ENCODE results near the gene EGFL7. TPM values are rescaled to one million over a fixed set of nuclear protein-coding genes. Genes with fewer than 3 reads are reported as not detected.

The EGFL7 gene
- total RNA-seq, 2 experiments from 2014 or later = 0.22 to 0.31 TPM

DNA sequence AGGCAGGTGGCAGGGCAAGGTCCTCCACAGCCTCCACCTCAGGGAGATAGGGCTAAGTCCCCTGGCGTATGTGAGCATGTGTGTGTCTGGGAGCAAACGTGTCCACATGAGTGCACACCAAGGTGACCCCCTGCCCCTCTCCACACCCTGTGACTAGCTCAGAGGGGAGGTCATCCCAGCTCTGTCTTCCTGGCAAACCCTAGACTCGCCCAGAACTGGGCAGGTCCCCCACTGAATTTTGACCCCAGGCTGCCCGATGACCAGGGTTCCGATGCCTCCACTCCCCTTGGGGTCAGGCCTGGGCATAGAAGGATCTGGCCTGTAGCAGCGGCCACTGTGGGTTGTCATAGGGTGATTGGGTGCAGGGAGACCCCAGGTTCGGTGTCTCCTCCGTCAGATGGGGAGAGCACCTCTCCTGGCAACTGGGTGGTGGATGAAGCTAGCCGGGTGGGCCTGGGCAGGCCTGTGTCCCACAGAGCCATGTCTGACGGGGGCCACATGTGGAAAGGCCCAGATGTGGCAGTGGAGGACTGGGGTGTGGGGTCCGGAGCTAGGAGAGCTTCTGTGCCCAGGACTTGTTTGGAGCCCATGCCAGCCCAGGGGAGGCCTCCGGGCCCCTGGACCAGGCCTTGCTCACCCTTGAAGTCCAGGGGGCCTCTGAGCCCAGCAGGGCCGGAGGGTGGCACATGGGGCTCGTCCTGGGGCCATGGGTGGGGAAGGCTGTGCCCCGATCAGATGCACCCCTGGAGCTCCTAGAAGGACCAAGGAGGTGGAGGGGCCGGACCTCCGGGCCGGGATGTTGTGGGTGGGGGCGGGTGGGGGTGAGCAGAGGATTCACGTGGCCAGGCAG lies 55.9 kb downstream of the EGFL7 start:
- ChIA-PET POLR2A (no interaction called here), CTCF (no interaction called here)
- H3K27me3 Mint-ChIP-seq = peaks cover 8% of the 10 kb centered on the region
- H3K4me1 Mint-ChIP-seq = peaks cover 1% of the 10 kb centered on the region
- no peak overlapping the region for H3K4me3 Mint-ChIP-seq
- no peak overlapping the region for H3K27ac Mint-ChIP-seq
- no peaks in the 10 kb centered on the region for H3K9me3 Mint-ChIP-seq
- peaks cover 4% of the 10 kb centered on the region for H3K36me3 Mint-ChIP-seq (ENCODE audit: low read depth)
- no peak for DNase-seq

DNA sequence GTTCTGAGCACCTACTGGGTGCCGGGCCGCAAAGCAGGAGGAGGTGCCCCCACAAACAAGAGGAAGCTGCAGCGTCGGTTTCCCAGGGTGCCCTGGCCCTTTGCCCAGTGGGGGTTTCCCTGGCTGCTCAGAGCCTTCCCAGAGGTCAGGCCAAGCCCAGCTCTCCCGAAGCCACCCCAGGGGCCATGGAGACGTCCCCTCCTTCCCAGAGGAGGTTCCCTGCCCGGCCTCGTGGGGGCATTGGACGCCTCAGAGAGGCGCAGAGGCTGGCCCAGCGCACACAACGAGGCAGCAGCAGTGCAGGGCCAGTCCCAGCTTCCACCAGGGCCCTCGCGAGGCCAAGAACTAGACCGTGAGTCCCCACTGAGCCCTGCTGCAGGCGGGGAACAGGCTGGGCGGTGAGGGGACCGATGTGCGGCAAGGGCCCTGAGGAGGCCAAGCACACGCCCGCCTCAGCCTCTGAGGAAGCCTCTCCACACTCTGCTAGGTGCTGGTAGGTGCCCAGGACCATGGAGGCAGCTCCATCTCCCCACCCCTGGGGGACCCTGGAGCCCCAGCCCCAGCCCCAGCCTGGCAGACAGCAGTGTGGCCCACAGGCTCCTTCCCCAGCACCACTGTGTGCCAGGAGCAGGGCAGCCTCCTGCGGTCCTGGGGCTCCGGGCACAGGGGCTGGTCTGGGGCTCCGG lies 56.6 kb downstream of the EGFL7 start:
- peaks cover 3% of the 10 kb centered on the region for H3K27me3 Mint-ChIP-seq
- no peaks in the 10 kb centered on the region for H3K9me3 Mint-ChIP-seq
- H3K27ac Mint-ChIP-seq = no peak overlapping the region
- ChIA-PET POLR2A (no interaction called here), CTCF (no interaction called here)
- no peak overlapping the region for H3K4me3 Mint-ChIP-seq
- peaks cover 9% of the 10 kb centered on the region for H3K4me1 Mint-ChIP-seq
- DNase-seq = no peak
- H3K36me3 Mint-ChIP-seq (ENCODE audit: low read depth) = peaks cover 12% of the 10 kb centered on the region

DNA sequence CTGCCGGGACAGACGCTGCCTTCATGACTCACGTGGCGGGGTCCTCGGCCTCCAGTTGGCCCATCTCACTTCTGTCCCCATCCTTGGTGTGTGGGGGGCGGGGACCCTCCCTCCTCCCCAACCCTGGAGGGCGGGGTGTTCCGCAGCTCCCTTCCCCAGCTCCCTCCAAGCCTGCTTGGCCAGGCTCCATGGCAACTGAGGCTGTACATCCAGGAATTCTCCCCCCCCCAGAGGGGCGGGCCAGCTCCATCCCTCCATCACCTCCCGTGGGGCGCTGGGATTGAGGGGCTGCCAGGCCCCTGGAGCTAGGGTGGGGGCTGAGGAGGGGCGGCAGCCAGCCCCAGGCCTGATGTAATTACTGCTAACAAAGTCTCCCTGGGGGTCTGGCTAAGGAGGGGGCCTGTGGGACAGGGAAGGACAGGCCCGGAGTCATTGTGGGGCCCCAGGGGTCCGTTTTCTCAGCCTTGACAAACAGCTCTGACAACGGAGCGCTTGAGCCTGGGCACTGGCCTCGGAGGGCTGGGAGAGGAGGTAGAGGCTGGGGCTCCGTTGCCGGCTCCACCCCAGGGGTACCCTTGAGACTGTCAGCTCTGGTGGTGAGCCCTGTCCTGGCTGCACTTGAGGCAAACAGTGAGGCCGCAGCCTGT lies 57.7 kb downstream of the EGFL7 start:
- POLR2A ChIA-PET = no interaction called here
- CTCF ChIA-PET = interaction anchor here (0.8 to 1.3 kb wide), 2 partner anchors 19 to 21 kb away, joined by 3 to 4 read pairs; no protein-coding TSS in a partner anchor

DNA sequence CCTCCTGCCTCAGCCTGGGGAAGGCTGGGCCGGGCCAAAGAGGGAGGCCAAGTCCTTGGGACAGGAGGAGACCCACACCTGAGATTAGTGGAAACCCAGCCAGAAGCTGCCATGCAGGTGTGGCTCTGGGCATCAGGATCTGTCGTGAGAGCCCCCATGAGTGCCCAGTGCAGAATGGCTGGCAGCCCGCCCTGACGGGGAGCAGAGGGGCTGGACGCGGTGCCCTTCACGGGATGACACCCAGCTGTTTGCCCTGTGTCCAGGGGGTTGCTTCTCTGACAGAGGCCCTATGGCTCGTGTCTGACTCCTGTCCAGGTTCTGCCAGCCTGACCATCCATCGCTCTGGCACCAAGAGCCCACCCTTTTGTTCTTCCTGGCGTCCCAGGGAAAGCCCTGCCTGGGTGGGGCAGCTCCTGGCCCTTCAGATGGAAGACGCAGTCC lies 58.2 kb downstream of the EGFL7 start:
- ChIA-PET CTCF (interaction anchor here (0.8 to 1.6 kb wide), 4 partner anchors 14 to 22 kb away, joined by 3 to 4 read pairs (median 3); no protein-coding TSS in a partner anchor), POLR2A (no interaction called here)
- no peaks in the 10 kb centered on the region for H3K9me3 Mint-ChIP-seq
- H3K27ac Mint-ChIP-seq = no peak overlapping the region
- no peak for DNase-seq
- peaks cover 25% of the 10 kb centered on the region for H3K36me3 Mint-ChIP-seq (ENCODE audit: low read depth)
- peaks cover 16% of the 10 kb centered on the region for H3K4me1 Mint-ChIP-seq
- H3K27me3 Mint-ChIP-seq = peaks cover under 1% of the 10 kb centered on the region
- no peak overlapping the region for H3K4me3 Mint-ChIP-seq

More for the DNA sequence above, 57.7 kb downstream of the EGFL7 start:
- H3K36me3 Mint-ChIP-seq (ENCODE audit: low read depth) = peaks cover 19% of the 10 kb centered on the region
- no peaks in the 10 kb centered on the region for H3K9me3 Mint-ChIP-seq
- DNase-seq = no peak
- no peak overlapping the region for H3K27ac Mint-ChIP-seq
- H3K4me1 Mint-ChIP-seq = peaks cover 11% of the 10 kb centered on the region
- peaks cover 3% of the 10 kb centered on the region for H3K27me3 Mint-ChIP-seq
- H3K4me3 Mint-ChIP-seq = no peak overlapping the region

DNA sequence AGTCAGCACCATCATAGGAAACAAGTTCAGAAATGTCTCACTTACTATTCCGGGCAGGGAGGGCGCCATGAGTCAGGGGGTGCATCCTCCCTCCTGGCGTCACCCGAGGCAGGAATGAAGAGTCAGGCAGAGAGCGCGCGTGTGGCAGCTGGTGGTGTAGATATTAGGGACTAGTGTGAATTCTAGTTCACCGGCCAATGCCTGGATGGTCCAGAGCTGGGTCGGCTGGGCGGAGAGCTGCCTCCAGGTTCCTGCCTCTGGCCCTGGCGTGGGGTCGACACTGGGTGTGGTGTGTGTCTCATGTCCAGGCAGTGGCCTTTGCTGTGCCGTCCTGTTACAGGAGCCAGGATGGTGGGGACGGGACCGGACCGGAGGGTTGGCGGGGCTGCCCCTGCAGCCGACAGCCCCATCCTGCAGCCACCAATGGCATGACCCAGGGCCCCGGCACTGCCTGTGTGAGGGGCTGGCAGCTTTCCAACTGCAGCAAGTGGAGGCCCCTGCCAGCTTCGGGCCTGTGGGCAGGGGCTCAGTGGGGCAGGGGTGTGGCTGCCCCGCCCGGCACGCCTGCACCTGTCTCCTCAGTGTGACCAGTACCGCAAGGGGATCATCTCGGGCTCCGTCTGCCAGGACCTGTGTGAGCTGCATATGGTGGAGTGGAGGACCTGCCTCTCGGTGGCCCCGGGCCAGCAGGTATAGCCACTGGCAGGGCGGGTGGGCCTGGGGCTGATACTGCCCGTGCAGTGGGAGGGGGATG lies 58.8 kb downstream of the EGFL7 start:
- ChIA-PET POLR2A (no interaction called here), CTCF (interaction anchor here (1.2 to 1.6 kb wide), 4 partner anchors 8 to 23 kb away, joined by 3 to 4 read pairs (median 3); no protein-coding TSS in a partner anchor)
- Mint-ChIP-seq H3K27ac (no peak overlapping the region), H3K4me3 (no peak overlapping the region), H3K4me1 (peaks cover 22% of the 10 kb centered on the region), H3K36me3 (ENCODE audit: low read depth) (peaks cover 30% of the 10 kb centered on the region), H3K9me3 (no peaks in the 10 kb centered on the region), H3K27me3 (no peaks in the 10 kb centered on the region)
- no peak for DNase-seq

Small RNA genes within 50 kb of the gene (microRNA-seq; reads per million reads assigned to microRNA genes)
- 73.3 reads per million, percentile 68 among the genes with 10 or more reads in this experiment for gene MIR126 (ENCODE audit: borderline microRNAs expressed, borderline replicate concordance)

Other genes with a start within 250 kb of the EGFL7 start
- gene INPP5E, start 223.1 kb upstream of the EGFL7 start, total RNA-seq = 10 to 100 TPM; 16.5 to 18.5 TPM
- gene SEC16A, start 179.9 kb upstream of the EGFL7 start, total RNA-seq = 10 to 100 TPM; 72.1 to 74.5 TPM
- 10 to 100 TPM; 73.6 to 74.4 TPM for gene NOTCH1, start 116.9 kb upstream of the EGFL7 start, total RNA-seq
- gene AGPAT2, start 24.5 kb downstream of the EGFL7 start, total RNA-seq = 10 to 100 TPM; 15.0 to 17.0 TPM
- gene DIPK1B, start 49.7 kb downstream of the EGFL7 start, total RNA-seq = not detected
- gene LCN10, start 80.0 kb downstream of the EGFL7 start, total RNA-seq = not detected
- not detected for gene LCN6, start 85.6 kb downstream of the EGFL7 start, total RNA-seq
- not detected for gene LCN8, start 95.3 kb downstream of the EGFL7 start, total RNA-seq
- gene LCN15, start 101.6 kb downstream of the EGFL7 start, total RNA-seq = not detected
- 10 to 100 TPM; 28.5 to 38.5 TPM for gene TMEM141, start 128.4 kb downstream of the EGFL7 start, total RNA-seq
- 1 to 10 TPM in 1 of 2 experiments, under 1 TPM in 1; 0.97 to 1.1 TPM for gene CCDC183, start 133.4 kb downstream of the EGFL7 start, total RNA-seq
- gene RABL6, start 145.0 kb downstream of the EGFL7 start, total RNA-seq = 100 to 1,000 TPM in 1 of 2 experiments, 10 to 100 TPM in 1; 95.5 to 109 TPM
- gene AJM1, start 179.6 kb downstream of the EGFL7 start, total RNA-seq = 1 to 10 TPM; 4.0 to 4.1 TPM
- gene PHPT1, start 186.5 kb downstream of the EGFL7 start, total RNA-seq = 10 to 100 TPM; 90.1 to 99.4 TPM
- 10 to 100 TPM; 12.4 to 14.4 TPM for gene MAMDC4, start 189.4 kb downstream of the EGFL7 start, total RNA-seq
- gene EDF1, start 203.4 kb downstream of the EGFL7 start, total RNA-seq = 100 to 1,000 TPM; 290 to 291 TPM
- 10 to 100 TPM; 39.4 to 49.4 TPM for gene TRAF2, start 223.6 kb downstream of the EGFL7 start, total RNA-seq